ENCODE measurements around the gene COQ10A. TPM values are rescaled to one million over a fixed set of nuclear protein-coding genes. Genes with fewer than 3 reads are reported as not detected.
"Not testable (repeated sequence)": the region's sequence is repeated elsewhere in the genome, so short reads cannot be mapped to it uniquely, and the experiment has no call there.

The COQ10A gene
- polyA plus RNA-seq, 3 donors = 16.3 to 25.5 (median 19.6) TPM

DNA sequence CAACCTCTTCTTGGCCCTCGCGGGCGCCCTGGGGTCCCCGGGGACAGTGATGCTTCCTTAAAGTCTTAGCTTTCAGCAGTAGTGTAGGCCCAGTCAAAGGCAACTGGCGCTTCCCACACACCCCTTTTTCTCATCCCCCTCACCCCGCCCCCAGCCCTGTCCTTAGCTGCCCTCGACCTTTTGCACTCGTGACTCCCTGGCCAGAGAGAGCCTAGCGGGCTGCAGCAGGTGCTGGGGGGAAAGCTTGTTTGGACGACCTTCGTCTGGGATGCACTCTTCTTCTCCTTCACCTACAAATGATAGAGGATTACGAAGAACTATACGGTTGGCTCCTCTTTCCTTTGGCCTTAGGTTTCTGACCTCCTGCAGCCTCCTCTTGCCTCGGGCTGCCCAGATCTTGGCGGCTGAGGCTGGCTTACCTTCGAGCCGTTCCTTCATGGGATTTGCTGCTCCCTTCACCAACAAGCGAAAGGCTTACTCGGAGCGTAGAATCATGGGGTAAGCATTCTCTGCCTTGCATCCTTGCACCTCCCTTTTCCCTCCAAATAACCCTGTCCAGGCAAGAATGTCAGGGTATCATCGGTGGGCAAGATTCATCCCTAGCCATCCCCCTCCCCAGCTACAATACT is 815 bp downstream of the COQ10A start:
- no peak for DNase-seq

GRCh38 chr12:56271031-56271430 is 4.3 kb downstream of the COQ10A start:
- peak; percentile 12 for DNase-seq

- DNase-seq = not testable (repeated sequence)
Observed at GRCh38 chr12:56272468-56272867, 5.7 kb downstream of the COQ10A start.

DNA sequence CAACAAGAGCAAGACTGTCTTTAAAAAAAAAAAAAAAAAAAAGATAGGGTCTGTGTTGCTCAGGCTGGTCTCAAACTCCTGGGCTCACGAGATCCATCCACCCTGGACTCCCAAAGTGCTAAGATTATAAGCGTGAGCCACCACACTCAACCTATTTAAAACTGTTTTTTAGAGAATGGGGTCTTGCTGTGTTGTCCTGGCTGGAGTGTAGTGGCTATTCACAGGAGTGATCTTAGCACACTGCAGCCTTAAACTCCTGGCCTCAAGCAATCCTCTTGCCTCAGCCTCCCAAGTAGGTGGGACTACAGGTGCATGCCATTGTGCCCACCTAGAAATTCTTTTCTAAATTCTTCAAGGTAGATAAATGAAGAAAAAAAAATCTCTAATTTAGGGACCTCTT is 7.6 kb downstream of the COQ10A start:
- no peak for DNase-seq

DNA sequence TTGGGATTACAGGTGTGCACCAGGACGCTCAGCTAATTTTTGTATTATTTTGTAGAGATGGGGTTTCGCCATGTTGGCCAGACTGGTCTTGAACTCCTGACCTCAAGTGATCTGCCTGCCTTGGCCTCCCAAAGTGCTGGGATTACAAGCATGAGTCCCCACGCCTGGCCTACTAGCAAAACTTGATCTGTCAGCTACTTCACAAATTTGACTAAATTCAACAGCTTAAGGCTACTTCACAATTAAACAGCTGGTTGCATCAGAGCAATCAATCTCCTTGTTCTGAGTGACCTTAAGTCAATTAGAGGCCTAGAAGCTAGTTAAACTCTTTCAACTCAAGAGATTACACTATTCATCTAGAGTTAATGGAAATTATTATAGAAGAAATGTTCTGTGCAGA is 12.2 kb downstream of the COQ10A start:
- no peak for DNase-seq

GRCh38 chr12:56280849-56281248 is 14.1 kb downstream of the COQ10A start:
- no peak for DNase-seq

DNA sequence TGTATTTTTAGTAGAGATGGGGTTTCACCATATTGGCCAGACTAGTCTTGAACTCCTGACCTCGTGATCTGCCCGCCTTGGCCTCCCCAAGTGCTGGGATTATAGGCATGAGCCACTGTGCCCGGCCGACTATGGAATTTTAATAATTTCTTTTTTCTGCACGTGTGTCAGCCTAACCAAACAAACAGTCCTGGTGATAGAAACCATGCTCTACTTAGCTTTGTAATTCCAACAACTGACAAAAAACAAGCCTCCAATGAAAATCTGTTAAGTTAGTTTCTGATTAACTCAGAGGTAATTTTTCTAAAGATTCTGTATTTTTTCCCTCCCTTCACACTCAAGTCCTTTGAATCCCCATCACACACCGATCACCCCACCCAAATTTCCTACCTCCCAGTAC is 15.3 kb downstream of the COQ10A start:
- DNase-seq = no peak

DNA sequence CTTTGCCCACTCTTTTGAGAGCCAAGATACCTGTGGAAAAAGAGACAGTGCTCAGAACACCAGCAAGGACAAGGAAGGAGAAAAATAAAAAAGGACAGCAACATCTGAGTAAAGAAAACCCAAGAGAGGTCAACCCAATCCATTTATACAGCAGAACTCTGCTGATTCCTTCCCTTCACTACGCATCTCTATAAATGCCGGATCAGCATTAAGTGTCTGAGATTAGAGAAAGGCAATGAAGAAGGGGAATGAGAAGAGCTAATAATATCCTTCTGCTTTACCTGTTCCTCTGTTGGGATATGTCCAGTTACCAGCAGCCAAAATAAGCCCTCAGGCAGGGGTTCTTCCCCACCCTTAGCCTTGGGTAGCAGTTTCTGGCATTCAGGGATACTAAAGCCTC is 15.8 kb downstream of the COQ10A start:
- DNase-seq = no peak

GRCh38 chr12:56284263-56284662 is 17.5 kb downstream of the COQ10A start:
- not testable (repeated sequence) for DNase-seq

DNA sequence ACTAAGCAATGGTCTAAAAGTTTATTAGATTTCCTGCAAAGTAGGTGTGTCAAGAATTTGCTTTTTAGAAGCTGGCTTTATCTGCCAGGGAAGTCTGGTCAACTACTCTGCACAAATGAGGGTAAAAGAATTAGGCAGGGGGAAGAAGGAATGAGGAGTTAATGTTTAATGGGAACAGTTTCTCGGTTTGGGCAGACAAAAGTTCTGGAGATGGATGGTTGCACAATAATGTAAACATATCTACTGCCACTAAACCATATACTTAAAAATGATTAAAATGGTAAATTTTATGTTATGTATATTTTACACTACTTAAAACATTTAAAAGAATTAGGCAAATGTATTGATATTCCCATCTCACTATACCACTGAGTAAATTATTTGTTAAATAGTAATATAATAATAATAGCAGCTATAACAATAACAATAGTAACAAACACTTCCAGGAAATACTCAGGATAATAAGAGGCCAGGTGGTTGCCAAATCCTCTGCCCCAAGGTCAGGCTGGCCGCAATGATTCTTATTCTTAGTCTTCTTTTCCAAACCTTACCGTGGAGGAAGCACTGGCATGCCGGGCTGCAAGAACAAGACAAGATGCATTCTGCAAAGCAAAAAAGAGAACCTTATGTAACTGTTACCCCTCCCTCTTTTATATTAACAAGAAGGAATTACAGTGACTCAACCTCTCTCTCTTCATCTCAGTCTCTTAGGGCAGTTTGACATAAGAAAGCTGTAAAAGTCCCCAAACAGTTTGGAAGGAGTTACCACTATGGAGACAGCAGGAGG is 19.5 kb downstream of the COQ10A start:
- no peak for DNase-seq

DNA sequence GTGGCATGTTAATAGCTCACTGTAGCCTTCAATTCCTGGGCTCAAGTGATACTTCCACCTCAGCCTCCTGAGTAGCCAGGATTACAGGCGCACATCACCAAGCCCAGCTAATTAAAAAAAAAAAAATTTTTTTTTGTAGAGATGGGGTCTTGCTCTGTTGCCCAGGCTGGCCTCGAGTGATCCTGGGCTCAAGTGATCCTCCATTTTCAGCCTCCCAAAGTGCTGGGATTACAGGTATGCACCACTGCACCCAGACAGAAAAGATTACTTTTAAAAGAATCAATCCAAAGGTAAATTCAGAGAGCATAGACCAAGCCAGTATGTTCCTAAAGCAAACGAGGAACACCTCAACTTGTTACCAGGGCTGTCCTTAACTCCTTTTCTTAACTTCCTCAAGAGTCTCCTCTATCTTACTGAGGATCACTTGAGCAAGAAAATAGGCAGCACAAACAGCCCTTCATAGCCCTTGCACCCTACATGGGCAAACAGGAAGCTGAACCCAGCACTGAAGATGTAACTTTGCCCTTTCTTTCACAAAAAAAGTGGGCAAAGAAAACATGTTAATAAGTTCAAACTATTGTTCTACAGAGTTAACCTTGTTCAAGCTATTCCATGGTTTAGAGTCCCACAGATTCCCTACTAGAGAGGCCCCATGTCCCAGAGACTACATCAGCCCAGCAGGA is 22.1 kb downstream of the COQ10A start:
- DNase-seq = no peak

DNA sequence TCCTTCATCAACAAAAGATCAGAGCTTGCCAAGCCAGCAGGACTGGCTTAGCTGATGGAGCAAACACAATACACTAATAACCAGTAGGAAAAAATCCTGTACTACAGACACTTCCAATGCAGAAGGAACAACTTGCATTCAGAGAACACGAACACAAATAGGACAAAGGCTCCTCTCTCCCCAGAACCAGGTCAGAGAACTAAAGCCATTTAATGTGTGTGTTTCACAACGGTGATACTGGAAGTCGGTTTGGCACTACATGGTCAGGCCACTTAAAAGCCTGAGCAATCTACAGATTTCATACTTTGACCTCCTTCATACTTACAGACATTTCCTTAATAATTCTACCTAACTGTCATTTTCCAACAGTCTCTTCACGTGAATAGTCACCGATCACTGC is 27.1 kb downstream of the COQ10A start:
- no peak for DNase-seq

DNA sequence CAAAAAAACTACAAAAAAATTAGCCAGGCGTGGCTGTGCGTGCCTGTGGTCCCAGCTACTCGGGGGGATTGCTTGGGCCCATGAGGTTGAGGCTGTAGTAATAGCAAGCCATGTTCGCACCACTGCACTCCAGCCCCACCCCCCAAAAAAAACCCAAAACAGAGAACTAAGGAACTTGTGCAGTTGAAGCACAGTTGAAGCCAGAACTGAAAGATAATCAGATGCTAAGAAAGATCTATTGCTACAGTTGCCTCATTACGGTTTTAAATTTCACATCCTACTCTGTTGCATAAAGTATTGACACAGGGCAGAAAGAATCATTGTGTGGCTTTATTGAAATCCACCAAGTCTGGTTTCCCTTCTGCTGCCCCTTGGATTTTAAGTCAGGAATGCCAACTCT is 29.6 kb downstream of the COQ10A start:
- no peak for DNase-seq

GRCh38 chr12:56297400-56297799 is 30.7 kb downstream of the COQ10A start:
- no peak for DNase-seq

GRCh38 chr12:56298828-56299227 is 32.1 kb downstream of the COQ10A start:
- DNase-seq = no peak

GRCh38 chr12:56299308-56299852 is 32.6 kb downstream of the COQ10A start:
- DNase-seq = peak; percentile 16

- DNase-seq = peak; percentile 98
Observed at GRCh38 chr12:56299853-56300643, 33.3 kb downstream of the COQ10A start, which contains the start of gene CS. Gene CS (minus strand): TSS chr12:56300330. CDS start chr12:56300201, 129 bp downstream.

DNA sequence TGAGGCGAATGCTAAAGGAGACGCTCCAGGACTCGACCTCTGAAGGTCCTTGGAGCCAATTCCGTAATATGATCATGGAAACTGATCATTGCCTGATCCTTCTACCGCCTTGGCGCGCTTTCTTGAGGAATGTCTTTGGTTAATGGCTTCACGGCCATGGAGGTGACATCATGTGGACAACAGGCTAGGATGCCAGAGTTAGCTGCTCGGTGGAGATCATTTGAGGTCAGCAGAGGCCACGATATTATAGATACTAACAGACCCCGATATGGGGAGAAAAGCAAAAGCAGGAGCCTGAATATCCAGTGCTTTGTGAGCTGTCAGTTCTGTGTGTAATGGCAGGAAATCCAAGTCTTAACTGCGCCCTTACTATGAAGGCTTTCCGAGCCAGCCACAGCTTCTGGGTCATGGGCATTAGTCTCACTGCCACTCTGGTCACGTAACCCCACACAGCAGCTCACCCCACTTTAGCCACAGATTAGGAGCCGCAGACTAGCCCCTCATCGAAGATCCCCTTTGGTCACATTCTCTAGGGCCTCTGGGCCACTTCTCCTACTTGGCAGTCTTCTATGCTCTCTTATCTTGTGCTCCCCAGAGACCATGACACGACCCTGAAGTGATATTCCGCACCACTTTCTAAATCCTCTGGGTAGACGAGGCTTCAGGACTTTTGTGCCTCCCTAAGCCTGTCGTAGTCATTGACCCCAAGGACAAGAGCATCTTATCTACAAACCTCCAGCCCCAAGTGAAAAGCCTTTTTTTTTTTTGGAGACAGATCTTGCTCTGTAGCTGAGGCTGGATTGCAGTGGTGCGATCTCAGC is 34.1 kb downstream of the COQ10A start:
- DNase-seq = no peak

- DNase-seq = no peak
Observed at GRCh38 chr12:56304276-56304675, 37.5 kb downstream of the COQ10A start.

DNA sequence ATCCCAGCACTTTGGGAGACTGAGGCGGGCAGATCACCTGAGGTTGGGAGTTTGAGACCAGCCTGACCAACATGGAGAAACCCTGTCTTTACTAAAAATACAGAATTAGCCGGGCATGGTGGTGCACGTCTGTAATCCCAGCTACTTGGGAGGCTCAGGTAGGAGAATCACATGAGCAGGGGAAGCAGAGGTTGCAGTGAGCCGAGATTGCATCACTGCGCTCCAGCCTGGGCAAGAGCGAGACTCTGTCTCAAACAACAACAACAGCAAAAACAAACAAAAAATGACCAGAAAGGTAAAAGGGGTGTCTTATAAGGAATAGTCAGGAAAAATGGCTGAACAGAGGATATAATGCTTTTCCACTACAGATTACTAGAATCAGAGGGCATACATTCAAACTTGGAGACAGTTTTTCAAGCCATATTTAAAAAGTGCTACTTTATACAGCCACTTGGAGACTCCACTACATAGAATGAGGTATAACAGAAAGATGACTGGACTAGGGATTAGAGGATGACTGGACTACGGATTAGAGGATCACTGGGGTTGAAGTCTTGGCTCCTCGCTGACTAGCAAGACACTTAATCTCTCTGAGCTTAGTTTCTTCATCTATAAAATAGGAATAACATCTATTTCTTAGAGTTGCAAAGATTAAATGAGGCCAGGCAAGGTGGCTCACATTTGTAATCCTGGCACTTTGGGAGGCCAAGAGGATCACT is 38.3 kb downstream of the COQ10A start:
- DNase-seq = no peak
